ENCODE measurements around the gene SCN5A.
A peak's percentile ranks its signal among the peaks of the same experiment; 100 is the strongest.

Gene SCN5A

GRCh38 chr3:38630606-38631005 is 18.9 kb downstream of the SCN5A start:
- no peak for TF ChIP-seq JUND (IDR thresholded peaks at IDR 0.05; ENCODE audit: low read depth)
- in situ Hi-C loops (cut with HindIII; ENCODE audit: low pct_unique_long_range_greater_than_20kb, low sequenced_read_pairs): no loop called here
- no peak for DNase-seq (ENCODE audit: low read depth in 1 of 2, low spot score in 1 of 2)

DNA sequence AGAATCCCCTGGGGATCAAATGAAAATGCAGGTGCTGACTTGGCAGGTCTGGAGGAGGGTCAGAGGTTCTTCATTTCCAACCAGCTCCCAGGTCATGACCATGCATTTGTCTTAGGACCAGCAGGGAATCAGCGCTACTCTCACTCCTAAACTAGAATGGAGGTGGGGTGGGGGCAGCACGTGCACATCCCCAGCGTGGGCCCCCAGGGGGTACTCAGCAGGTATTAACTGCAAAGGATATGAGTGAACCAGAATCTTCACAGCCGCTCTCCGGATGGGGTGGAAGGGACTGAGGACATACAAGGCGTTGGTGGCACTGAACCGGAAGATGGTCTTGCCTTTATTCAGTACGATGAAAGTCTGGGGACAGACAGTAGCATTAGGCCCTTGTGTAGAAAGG is 19.4 kb downstream of the SCN5A start:
- in situ Hi-C loops (cut with HindIII; ENCODE audit: low pct_unique_long_range_greater_than_20kb, low sequenced_read_pairs): no loop called here
- TF ChIP-seq JUND (IDR thresholded peaks at IDR 0.05; ENCODE audit: low read depth): no peak
- DNase-seq (ENCODE audit: low read depth in 1 of 2, low spot score in 1 of 2): no peak

DNA sequence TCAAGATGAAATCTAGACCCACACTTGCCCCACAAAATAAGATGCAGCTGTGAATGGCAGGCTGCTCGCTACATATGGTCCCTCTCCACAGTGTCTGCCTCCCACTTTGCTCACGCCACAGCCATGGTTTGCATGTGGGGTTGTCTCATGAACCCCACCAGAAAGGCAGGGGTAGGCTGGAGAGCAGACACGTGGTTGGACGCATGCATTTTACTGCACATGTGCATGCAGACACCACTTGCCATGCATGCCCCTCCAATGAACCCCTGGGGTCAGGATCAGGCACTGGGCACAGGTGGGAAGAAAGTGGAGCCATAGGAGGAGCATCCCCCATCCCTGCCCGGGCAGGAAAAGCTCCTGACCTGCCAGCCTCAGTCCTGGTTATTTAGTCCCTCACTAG is 20.7 kb downstream of the SCN5A start:
- in situ Hi-C loops (cut with HindIII; ENCODE audit: low pct_unique_long_range_greater_than_20kb, low sequenced_read_pairs): no loop called here
- no peak for TF ChIP-seq JUND (IDR thresholded peaks at IDR 0.05; ENCODE audit: low read depth)
- DNase-seq (ENCODE audit: low read depth in 1 of 2, low spot score in 1 of 2): no peak

DNA sequence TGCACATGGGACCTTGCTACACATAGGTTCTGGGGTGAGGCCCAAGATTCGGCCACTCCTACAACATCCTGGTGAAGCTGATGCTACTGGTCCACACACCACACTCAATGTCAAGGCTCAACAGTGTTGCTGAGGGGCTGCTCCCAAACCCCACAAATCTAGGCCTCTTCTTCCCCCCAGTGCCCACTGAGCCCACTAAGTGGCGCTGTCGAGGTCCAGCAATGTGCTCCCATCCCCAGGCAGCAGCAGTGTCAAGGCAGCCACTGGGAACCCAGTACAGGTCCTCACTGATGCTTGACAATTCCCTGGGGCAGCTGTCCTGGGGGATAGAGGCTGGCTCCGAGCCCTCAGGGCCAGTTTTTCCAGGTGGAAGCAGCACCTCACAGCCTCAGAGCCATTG is 21.5 kb downstream of the SCN5A start:
- no peak for TF ChIP-seq JUND (IDR thresholded peaks at IDR 0.05; ENCODE audit: low read depth)
- in situ Hi-C loops (cut with HindIII; ENCODE audit: low pct_unique_long_range_greater_than_20kb, low sequenced_read_pairs): no loop called here
- peak in 1 of 2 experiments; percentile 10 for DNase-seq (ENCODE audit: low read depth in 1 of 2, low spot score in 1 of 2)

GRCh38 chr3:38626171-38626570 is 23.3 kb downstream of the SCN5A start:
- in situ Hi-C loops (cut with HindIII; ENCODE audit: low pct_unique_long_range_greater_than_20kb, low sequenced_read_pairs): no loop called here
- TF ChIP-seq JUND (IDR thresholded peaks at IDR 0.05; ENCODE audit: low read depth): no peak
- DNase-seq (ENCODE audit: low read depth in 1 of 2, low spot score in 1 of 2): no peak

- in situ Hi-C loops (cut with HindIII; ENCODE audit: low pct_unique_long_range_greater_than_20kb, low sequenced_read_pairs): no loop called here
- TF ChIP-seq JUND (IDR thresholded peaks at IDR 0.05; ENCODE audit: low read depth): no peak
- no peak for DNase-seq (ENCODE audit: low read depth in 1 of 2, low spot score in 1 of 2)
Measured at GRCh38 chr3:38623539-38623938, 25.9 kb downstream of the SCN5A start.

GRCh38 chr3:38622336-38622735 is 27.2 kb downstream of the SCN5A start:
- in situ Hi-C loops (cut with HindIII; ENCODE audit: low pct_unique_long_range_greater_than_20kb, low sequenced_read_pairs): no loop called here
- no peak for DNase-seq (ENCODE audit: low read depth in 1 of 2, low spot score in 1 of 2)
- no peak for TF ChIP-seq JUND (IDR thresholded peaks at IDR 0.05; ENCODE audit: low read depth)

- in situ Hi-C loops (cut with HindIII; ENCODE audit: low pct_unique_long_range_greater_than_20kb, low sequenced_read_pairs): no loop called here
- DNase-seq (ENCODE audit: low read depth in 1 of 2, low spot score in 1 of 2): no peak
- TF ChIP-seq JUND (IDR thresholded peaks at IDR 0.05; ENCODE audit: low read depth): no peak
Measured at GRCh38 chr3:38620236-38620635, 29.3 kb downstream of the SCN5A start.

- in situ Hi-C loops (cut with HindIII; ENCODE audit: low pct_unique_long_range_greater_than_20kb, low sequenced_read_pairs): no loop called here
- no peak for TF ChIP-seq JUND (IDR thresholded peaks at IDR 0.05; ENCODE audit: low read depth)
- DNase-seq (ENCODE audit: low read depth in 1 of 2, low spot score in 1 of 2): no peak
Measured at GRCh38 chr3:38618343-38618742, 31.1 kb downstream of the SCN5A start.

- in situ Hi-C loops (cut with HindIII; ENCODE audit: low pct_unique_long_range_greater_than_20kb, low sequenced_read_pairs): no loop called here
- no peak for TF ChIP-seq JUND (IDR thresholded peaks at IDR 0.05; ENCODE audit: low read depth)
- DNase-seq (ENCODE audit: low read depth in 1 of 2, low spot score in 1 of 2): no peak
Measured at GRCh38 chr3:38617586-38617985, 31.9 kb downstream of the SCN5A start.

DNA sequence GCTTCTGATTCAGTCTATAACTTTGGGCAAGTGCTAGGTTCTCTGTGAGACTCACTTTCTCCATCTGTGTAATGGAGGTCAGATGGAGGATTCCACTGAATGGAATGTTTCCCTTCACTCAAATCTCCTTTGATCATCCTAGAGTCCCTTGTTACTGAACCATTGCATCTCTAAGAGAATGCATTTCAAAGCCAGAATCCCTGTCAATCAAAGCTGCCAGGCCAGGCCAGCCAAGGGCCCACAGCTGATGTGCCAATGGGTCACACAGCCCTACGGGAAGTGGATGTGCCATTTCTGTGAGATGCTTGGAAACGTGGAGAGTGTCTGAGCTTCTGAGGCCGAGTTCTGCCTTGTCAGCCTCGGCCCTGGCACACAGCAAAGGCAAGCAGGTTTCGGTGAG is 32.4 kb downstream of the SCN5A start:
- no peak for TF ChIP-seq JUND (IDR thresholded peaks at IDR 0.05; ENCODE audit: low read depth)
- in situ Hi-C loops (cut with HindIII; ENCODE audit: low pct_unique_long_range_greater_than_20kb, low sequenced_read_pairs): no loop called here
- DNase-seq (ENCODE audit: low read depth in 1 of 2, low spot score in 1 of 2): no peak

DNA sequence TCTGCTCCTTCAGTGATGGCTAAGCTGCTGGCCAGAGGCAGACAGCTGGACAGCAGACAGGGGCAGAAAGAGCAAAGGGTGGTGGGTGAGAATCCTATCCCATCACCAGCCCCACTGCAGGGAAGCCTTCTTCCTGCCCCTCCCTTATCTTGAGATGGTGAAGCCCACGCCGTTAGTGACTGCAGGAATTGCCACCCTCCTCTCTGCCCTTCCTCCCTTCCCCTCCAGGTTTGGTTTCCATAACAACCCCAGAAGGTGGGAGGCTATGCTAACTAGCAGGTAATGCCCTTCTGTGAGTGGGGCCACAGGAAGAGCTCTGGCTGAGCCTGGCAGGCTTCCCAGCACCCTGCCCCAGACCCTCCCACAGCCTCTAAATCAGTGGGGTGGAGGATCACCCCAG is 32.8 kb downstream of the SCN5A start:
- TF ChIP-seq JUND (IDR thresholded peaks at IDR 0.05; ENCODE audit: low read depth): no peak
- no peak for DNase-seq (ENCODE audit: low read depth in 1 of 2, low spot score in 1 of 2)
- in situ Hi-C loops (cut with HindIII; ENCODE audit: low pct_unique_long_range_greater_than_20kb, low sequenced_read_pairs): no loop called here

- in situ Hi-C loops (cut with HindIII; ENCODE audit: low pct_unique_long_range_greater_than_20kb, low sequenced_read_pairs): no loop called here
- DNase-seq (ENCODE audit: low read depth in 1 of 2, low spot score in 1 of 2): no peak
- TF ChIP-seq JUND (IDR thresholded peaks at IDR 0.05; ENCODE audit: low read depth): no peak
Measured at GRCh38 chr3:38616111-38616510, 33.4 kb downstream of the SCN5A start.

DNA sequence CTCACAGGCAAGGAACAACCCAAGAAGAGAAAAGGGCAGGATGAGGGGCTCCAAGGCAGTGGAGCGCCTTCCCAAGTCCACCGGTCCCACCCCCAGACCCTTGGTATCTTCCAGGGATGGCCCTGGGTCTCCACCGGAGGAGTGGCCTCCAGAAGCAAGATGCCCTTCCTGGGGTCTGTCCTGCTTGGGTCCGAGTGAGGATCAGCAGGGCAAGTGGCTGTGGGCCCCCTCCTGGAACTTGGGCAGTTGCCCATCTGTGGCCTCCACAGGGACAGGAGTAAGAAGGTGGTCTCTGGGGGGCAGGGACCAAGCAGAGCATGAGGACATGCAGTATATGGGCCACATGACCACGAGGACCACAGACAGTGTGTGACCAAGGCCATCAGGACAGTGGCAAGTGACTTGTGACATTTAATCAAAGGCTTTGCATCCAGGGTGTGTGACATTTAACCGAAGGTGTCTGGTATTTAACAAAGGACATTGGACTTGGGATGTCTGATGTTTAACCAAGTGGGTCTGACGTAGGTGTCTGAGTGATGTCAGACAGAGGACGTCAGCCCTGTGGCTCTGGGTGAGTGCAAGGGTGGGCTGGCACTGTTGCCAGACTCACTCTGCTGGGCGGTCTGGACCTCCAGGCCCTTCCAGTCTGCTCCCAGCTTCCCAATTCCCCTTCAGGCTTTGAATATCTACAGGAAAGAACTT is 34.7 kb downstream of the SCN5A start:
- no peak for DNase-seq (ENCODE audit: low read depth in 1 of 2, low spot score in 1 of 2)
- no peak for TF ChIP-seq JUND (IDR thresholded peaks at IDR 0.05; ENCODE audit: low read depth)
- in situ Hi-C loops (cut with HindIII; ENCODE audit: low pct_unique_long_range_greater_than_20kb, low sequenced_read_pairs): no loop called here

Data from T47D (cell line).